GM23248 (cell line): ENCODE results near the gene RBM17. TPM values are rescaled to one million over a fixed set of nuclear protein-coding genes. Genes with fewer than 3 reads are reported as not detected.
A peak's percentile ranks its signal among the peaks of the same experiment; 100 is the strongest.
"Not testable (repeated sequence)": the region's sequence is repeated elsewhere in the genome, so short reads cannot be mapped to it uniquely, and the experiment has no call there.

Source experiments
- DNase-seq: peaks from one replicate; pipeline ENCODE4 v3.0.0-alpha.2; 2015
- H2AFZ ChIP-seq: fragments of 200-600 bp; sonication (generic); 2 replicates; pipeline ENCODE4 v1.6.1; 2016; ENCODE audit warnings: antibody characterized with exemption
- H3F3A ChIP-seq: fragments of 200-600 bp; sonication (generic); 2 replicates; pipeline ENCODE4 v1.6.1; 2016; ENCODE audit warnings: mild to moderate bottlenecking, antibody characterized with exemption, mixed run types; ENCODE audit not compliant: insufficient read depth
- H3K27ac ChIP-seq: fragments of 200-600 bp; sonication (generic); 2 replicates; pipeline ENCODE4 v1.5.1; 2016; ENCODE audit warnings: mild to moderate bottlenecking
- H3K27me3 ChIP-seq: fragments of 200-600 bp; sonication (generic); replicated peaks from 2 replicates; pipeline ENCODE4 v1.6.1; 2016; ENCODE audit warnings: mild to moderate bottlenecking; ENCODE audit not compliant: insufficient read depth
- H3K36me3 ChIP-seq: fragments of 200-600 bp; sonication (generic); 2 replicates; pipeline ENCODE4 v1.6.1; 2016; ENCODE audit warnings: low read depth, mild to moderate bottlenecking
- H3K4me1 ChIP-seq: fragments of 200-600 bp; sonication (generic); 2 replicates; pipeline ENCODE4 v1.6.1; 2016; ENCODE audit warnings: mild to moderate bottlenecking; ENCODE audit not compliant: insufficient read depth
- H3K4me2 ChIP-seq: fragments of 200-600 bp; sonication (generic); one replicate; pipeline ENCODE4 v1.6.1; 2016; ENCODE audit warnings: mild to moderate bottlenecking; ENCODE audit not compliant: unreplicated experiment
- H3K4me3 ChIP-seq: fragments of 200-600 bp; sonication (generic); 2 replicates; pipeline ENCODE4 v1.5.1; 2016; ENCODE audit warnings: mild to moderate bottlenecking
- H3K79me2 ChIP-seq: fragments of 200-600 bp; sonication (generic); 2 replicates; pipeline ENCODE4 v1.6.1; 2016; ENCODE audit warnings: mild to moderate bottlenecking; ENCODE audit not compliant: insufficient read depth
- H3K9ac ChIP-seq: fragments of 200-600 bp; sonication (generic); 2 replicates; pipeline ENCODE4 v1.6.1; 2016; ENCODE audit warnings: mild to moderate bottlenecking
- H3K9me2 ChIP-seq: fragments of 200-600 bp; sonication (generic); 2 replicates; pipeline ENCODE4 v1.6.1; 2016; ENCODE audit warnings: mixed run types, mild to moderate bottlenecking, moderate library complexity; ENCODE audit not compliant: insufficient read depth
- H3K9me3 ChIP-seq: fragments of 200-600 bp; sonication (generic); one replicate; pipeline ENCODE4 v1.6.1; 2017; ENCODE audit warnings: low read depth
- H4K20me1 ChIP-seq: fragments of 200-600 bp; sonication (generic); 2 replicates; pipeline ENCODE4 v1.6.0; 2016; ENCODE audit not compliant: insufficient read depth
- EZH2 ChIP-seq: fragments of 200-600 bp; sonication (generic); IDR thresholded peaks from 2 replicates; pipeline ENCODE4 v1.6.1; 2018; ENCODE audit warnings: antibody characterized with exemption, mild to moderate bottlenecking; ENCODE audit not compliant: insufficient read depth, poor library complexity, severe bottlenecking
- EZH2phosphoT487 ChIP-seq: fragments of 200-600 bp; sonication (generic); IDR thresholded peaks from 2 replicates; pipeline ENCODE4 v1.6.1; 2018; ENCODE audit warnings: antibody characterized with exemption, moderate library complexity, mild to moderate bottlenecking, low read depth; ENCODE audit not compliant: insufficient read depth
- WGBS, 2 experiments: methylation state at CpG; one replicate each; pipeline ENCODE4 v1.1.6; 2015 to 2017; ENCODE audit warnings: low lambda C conversion rate in 2 of 2, low coverage in 1 of 2; ENCODE audit errors: missing lambda C conversion rate in 2 of 2; 5-methylcytosine and 5-hydroxymethylcytosine counted together
- in situ Hi-C: fragments of 300-500 bp; cut with MboI; formaldehyde crosslinking; loops from 2 replicates; pipeline ENCODE4 v1.15.0; 2020
- polyA plus RNA-seq: library from polyadenylated mRNA; unstranded; fragments of >200 nt; fragmentation: Nextera tagmentation; extraction: Ambion mirVana; gene quantifications from 2 replicates; pipeline ENCODE4 v1.2.1, GENCODE V29; 2016
- total RNA-seq: library from RNA; depleted of rRNA; stranded (reverse); fragments of >200 nt; shearing (Covaris generic); gene quantifications from 2 replicates; pipeline ENCODE4 v1.2.3, GENCODE V29; 2014; rRNA removed

Gene RBM17
- total RNA-seq: 24.1 and 35.7 TPM in 2 replicates
- polyA plus RNA-seq: 84.2 and 99.9 TPM in 2 replicates

GRCh38 chr10:6088721-6089333, at the start of gene RBM17:
Gene RBM17, plus strand, starts transcription at chr10:6089034. Its CDS starts 8,032 bp downstream, at chr10:6097066.
- peaks cover 19% of the 10 kb centered on the region; the same call in 1 of the 2 replicates for H4K20me1 ChIP-seq
- no peak for TF ChIP-seq EZH2phosphoT487
- TF ChIP-seq EZH2: no peak
- in situ Hi-C loops: no loop called here
- peaks cover 49% of the 10 kb centered on the region for H3K79me2 ChIP-seq
- H3K9me3 ChIP-seq: no peaks in the 10 kb centered on the region
- H3K27me3 ChIP-seq: no peaks in the 10 kb centered on the region
- H3F3A ChIP-seq: no peaks in the 10 kb centered on the region
- peak within 1 kb of the TSS; percentile 89 for H2AFZ ChIP-seq
- 1 to 2% methylated on average over 33 to 69 of the region's 77 CpGs for WGBS, 2 experiments
- DNase-seq: peak; percentile 93
- no peaks in the 10 kb centered on the region for H3K36me3 ChIP-seq
- peaks cover 24% of the 10 kb centered on the region for H3K4me1 ChIP-seq
- no peaks in the 10 kb centered on the region for H3K9me2 ChIP-seq
- peak within 1 kb of the TSS; percentile 41 for H3K27ac ChIP-seq
- peak within 1 kb of the TSS; percentile 94 for H3K4me3 ChIP-seq
- H3K9ac ChIP-seq: peak within 1 kb of the TSS; percentile 90
- peak within 1 kb of the TSS; percentile 96 for H3K4me2 ChIP-seq

- no peaks in the 10 kb centered on the region for H3K9me3 ChIP-seq
- no peak overlapping the region for H3K4me3 ChIP-seq
- TF ChIP-seq EZH2phosphoT487 (no peak), EZH2 (no peak)
- H2AFZ ChIP-seq: no peak overlapping the region
- no peak overlapping the region for H3K4me2 ChIP-seq
- H3K27me3 ChIP-seq: peaks cover 9% of the 10 kb centered on the region; the same call in 1 of the 2 replicates
- no peaks in the 10 kb centered on the region for H4K20me1 ChIP-seq
- H3K4me1 ChIP-seq: peaks cover 2% of the 10 kb centered on the region
- no peaks in the 10 kb centered on the region for H3K9me2 ChIP-seq
- in situ Hi-C loops: no loop called here
- WGBS, 2 experiments: 66 to 71% methylated on average over 4 of the region's 4 CpGs
- H3K27ac ChIP-seq: no peak overlapping the region
- peaks cover under 1% of the 10 kb centered on the region; the same call in 1 of the 2 replicates for H3F3A ChIP-seq
- DNase-seq: no peak
- no peaks in the 10 kb centered on the region for H3K36me3 ChIP-seq
- H3K79me2 ChIP-seq: no peaks in the 10 kb centered on the region
- H3K9ac ChIP-seq: no peak overlapping the region
Observed at GRCh38 chr10:6039711-6040110, 49.1 kb upstream of the RBM17 start.

GRCh38 chr10:6040205-6040604, 48.6 kb upstream of the RBM17 start:
- H3K27me3 ChIP-seq: peaks cover 9% of the 10 kb centered on the region; the same call in 1 of the 2 replicates
- TF ChIP-seq EZH2phosphoT487 (no peak), EZH2 (no peak)
- H3K9me3 ChIP-seq: no peaks in the 10 kb centered on the region
- H3K9ac ChIP-seq: no peak overlapping the region
- H3K36me3 ChIP-seq: no peaks in the 10 kb centered on the region
- in situ Hi-C loops: no loop called here
- H3F3A ChIP-seq: no peaks in the 10 kb centered on the region
- H2AFZ ChIP-seq: no peak overlapping the region
- H3K9me2 ChIP-seq: no peaks in the 10 kb centered on the region
- no peaks in the 10 kb centered on the region for H3K79me2 ChIP-seq
- no peak overlapping the region for H3K4me3 ChIP-seq
- no peak overlapping the region for H3K4me2 ChIP-seq
- DNase-seq: no peak
- H4K20me1 ChIP-seq: no peaks in the 10 kb centered on the region
- H3K4me1 ChIP-seq: no peaks in the 10 kb centered on the region
- WGBS, 2 experiments: 61 to 77% methylated on average over 5 of the region's 5 CpGs
- H3K27ac ChIP-seq: no peak overlapping the region

- H2AFZ ChIP-seq, H3K36me3 ChIP-seq, H3K9me2 ChIP-seq, H3K9ac ChIP-seq, H3K27me3 ChIP-seq, H3K4me3 ChIP-seq, H3K9me3 ChIP-seq, H3F3A ChIP-seq, in situ Hi-C loops, H3K4me1 ChIP-seq, DNase-seq, H3K27ac ChIP-seq, H4K20me1 ChIP-seq, H3K4me2 ChIP-seq, H3K79me2 ChIP-seq: not testable (repeated sequence)
- 69 to 77% methylated on average over 6 of the region's 6 CpGs for WGBS, 2 experiments
Observed at GRCh38 chr10:6043377-6043776, 45.5 kb upstream of the RBM17 start.

GRCh38 chr10:6044060-6044459, 44.8 kb upstream of the RBM17 start:
- H3K4me3 ChIP-seq: no peak overlapping the region
- H3K27ac ChIP-seq: no peak overlapping the region
- TF ChIP-seq EZH2phosphoT487 (no peak), EZH2 (no peak)
- H3K9me3 ChIP-seq: no peaks in the 10 kb centered on the region
- H2AFZ ChIP-seq: no peak overlapping the region
- H3K9ac ChIP-seq: no peak overlapping the region
- WGBS, 2 experiments: 74 to 79% methylated on average over 7 of the region's 7 CpGs
- no peaks in the 10 kb centered on the region for H4K20me1 ChIP-seq
- H3F3A ChIP-seq: no peaks in the 10 kb centered on the region
- no peaks in the 10 kb centered on the region for H3K9me2 ChIP-seq
- H3K36me3 ChIP-seq: no peaks in the 10 kb centered on the region
- H3K4me2 ChIP-seq: no peak overlapping the region
- DNase-seq: no peak
- no peaks in the 10 kb centered on the region for H3K4me1 ChIP-seq
- in situ Hi-C loops: no loop called here
- H3K27me3 ChIP-seq: peaks cover 9% of the 10 kb centered on the region; the same call in 1 of the 2 replicates
- H3K79me2 ChIP-seq: no peaks in the 10 kb centered on the region
